Right atrium auricular region (tissue), 2 donors: ENCODE data around the gene DENND1A. TPM values are rescaled to one million over a fixed set of nuclear protein-coding genes. Genes with fewer than 3 reads are reported as not detected.

Experiments
- DNase-seq: peaks from one replicate; pipeline ENCODE4 v3.0.0-alpha.2; 2019; ENCODE audit warnings: low spot score
- H3K27ac ChIP-seq, 2 donors: fragments of 200-600 bp; sonication (generic); 1 replicate in 1 of 2; 2 replicates in 1 of 2; pipeline ENCODE4 v1.5.1; 2016 to 2019
- H3K27me3 ChIP-seq, 2 donors: fragments of 200-600 bp; sonication (generic); one replicate each; pipeline versions ENCODE4 v1.5.1 to v1.6.0; 2017 to 2019
- H3K36me3 ChIP-seq: fragments of 200-600 bp; sonication (generic); one replicate; pipeline ENCODE4 v1.5.1; 2016
- H3K4me1 ChIP-seq, 2 donors: fragments of 200-600 bp; sonication (generic); one replicate each; pipeline versions ENCODE4 v1.5.1 to v1.6.0; 2017 to 2019
- H3K4me3 ChIP-seq, 2 donors: fragments of 200-600 bp; sonication (generic); 1 replicate in 1 of 2; 2 replicates in 1 of 2; pipeline ENCODE4 v1.5.1; 2017 to 2019; ENCODE audit warnings: mild to moderate bottlenecking in 1 of 2, moderate library complexity in 1 of 2
- H3K9me3 ChIP-seq, 2 donors: fragments of 200-600 bp; sonication (generic); one replicate each; pipeline ENCODE4 v1.5.1; 2019
- total RNA-seq, 2 donors: library from RNA; depleted of rRNA; stranded (reverse); fragments of >200 nt; gene quantifications; one replicate each; pipeline ENCODE4 v1.1.0, GENCODE V29; 2016
- TF ChIP-seq, protein P1 (sequence below), 2 donors: fragments of 200-600 bp; sonication (generic); IDR thresholded peaks; one replicate each; pipeline ENCODE4 v1.5.1; 2019; ENCODE audit warnings: antibody characterized with exemption in 2 of 2

Gene DENND1A
- total RNA-seq, 2 donors from 2014 or later: 14.9 to 23.6 TPM

- Histone ChIP-seq H3K27ac (no peak overlapping the region), H3K27me3 (no peaks in the 10 kb centered on the region), H3K4me3 (no peak overlapping the region), H3K4me1 (peaks cover 0 to 20% of the 10 kb centered on the region in 2 donors), H3K9me3 (no peaks in the 10 kb centered on the region), H3K36me3 (no peaks in the 10 kb centered on the region)
- TF ChIP-seq, protein P1, sequence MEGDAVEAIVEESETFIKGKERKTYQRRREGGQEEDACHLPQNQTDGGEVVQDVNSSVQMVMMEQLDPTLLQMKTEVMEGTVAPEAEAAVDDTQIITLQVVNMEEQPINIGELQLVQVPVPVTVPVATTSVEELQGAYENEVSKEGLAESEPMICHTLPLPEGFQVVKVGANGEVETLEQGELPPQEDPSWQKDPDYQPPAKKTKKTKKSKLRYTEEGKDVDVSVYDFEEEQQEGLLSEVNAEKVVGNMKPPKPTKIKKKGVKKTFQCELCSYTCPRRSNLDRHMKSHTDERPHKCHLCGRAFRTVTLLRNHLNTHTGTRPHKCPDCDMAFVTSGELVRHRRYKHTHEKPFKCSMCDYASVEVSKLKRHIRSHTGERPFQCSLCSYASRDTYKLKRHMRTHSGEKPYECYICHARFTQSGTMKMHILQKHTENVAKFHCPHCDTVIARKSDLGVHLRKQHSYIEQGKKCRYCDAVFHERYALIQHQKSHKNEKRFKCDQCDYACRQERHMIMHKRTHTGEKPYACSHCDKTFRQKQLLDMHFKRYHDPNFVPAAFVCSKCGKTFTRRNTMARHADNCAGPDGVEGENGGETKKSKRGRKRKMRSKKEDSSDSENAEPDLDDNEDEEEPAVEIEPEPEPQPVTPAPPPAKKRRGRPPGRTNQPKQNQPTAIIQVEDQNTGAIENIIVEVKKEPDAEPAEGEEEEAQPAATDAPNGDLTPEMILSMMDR (IDR thresholded peaks at IDR 0.05): no peak
- no peak for DNase-seq
Measured at GRCh38 chr9:123684393-123685149, 245.4 kb downstream of the DENND1A start.

GRCh38 chr9:123682746-123683145 lies 247.2 kb downstream of the DENND1A start:
- H3K4me1 ChIP-seq: peaks cover 0 to 32% of the 10 kb centered on the region in 2 donors
- no peaks in the 10 kb centered on the region for H3K36me3 ChIP-seq
- TF ChIP-seq, protein P1 (IDR thresholded peaks at IDR 0.05): no peak
- H3K9me3 ChIP-seq: no peaks in the 10 kb centered on the region
- H3K4me3 ChIP-seq: no peak overlapping the region
- DNase-seq: no peak
- no peak overlapping the region for H3K27ac ChIP-seq
- no peaks in the 10 kb centered on the region for H3K27me3 ChIP-seq

GRCh38 chr9:123680352-123680751 lies 249.6 kb downstream of the DENND1A start:
- H3K36me3 ChIP-seq: no peaks in the 10 kb centered on the region
- DNase-seq: no peak
- H3K4me3 ChIP-seq: no peak overlapping the region
- TF ChIP-seq, protein P1 (IDR thresholded peaks at IDR 0.05): no peak
- no peaks in the 10 kb centered on the region for H3K9me3 ChIP-seq
- H3K27me3 ChIP-seq: no peaks in the 10 kb centered on the region
- no peak overlapping the region for H3K27ac ChIP-seq
- peaks cover 0 to 21% of the 10 kb centered on the region in 2 donors for H3K4me1 ChIP-seq

GRCh38 chr9:123679330-123679987 lies 250.5 kb downstream of the DENND1A start:
- DNase-seq: no peak
- Histone ChIP-seq H3K36me3 (no peaks in the 10 kb centered on the region), H3K27me3 (no peaks in the 10 kb centered on the region), H3K27ac (no peak overlapping the region), H3K9me3 (no peaks in the 10 kb centered on the region), H3K4me1 (peaks cover 0 to 14% of the 10 kb centered on the region in 2 donors), H3K4me3 (no peak overlapping the region)
- TF ChIP-seq, protein P1 (IDR thresholded peaks at IDR 0.05): no peak

- no peak for DNase-seq
- Histone ChIP-seq H3K9me3 (no peaks in the 10 kb centered on the region), H3K4me3 (no peak overlapping the region), H3K27me3 (no peaks in the 10 kb centered on the region), H3K4me1 (peaks cover 0 to 14% of the 10 kb centered on the region in 2 donors), H3K27ac (no peak overlapping the region), H3K36me3 (no peaks in the 10 kb centered on the region)
- TF ChIP-seq, protein P1 (IDR thresholded peaks at IDR 0.05): no peak
Measured at GRCh38 chr9:123678878-123679329, 251.0 kb downstream of the DENND1A start.
